ENCODE measurements around the gene RASD2.
"Not testable (repeated sequence)": the region's sequence is repeated elsewhere in the genome, so short reads cannot be mapped to it uniquely, and the experiment has no call there.

The RASD2 gene

GRCh38 chr22:35510481-35510934, 30.1 kb upstream of the RASD2 start:
- TF ChIP-seq ZNF274 (IDR thresholded peaks at IDR 0.05; ENCODE audit: low read depth, low read length): no peak

GRCh38 chr22:35510951-35511350, 29.7 kb upstream of the RASD2 start:
- no peak for TF ChIP-seq ZNF274 (IDR thresholded peaks at IDR 0.05; ENCODE audit: low read depth, low read length)
- no peak overlapping the region for H3K4me3 ChIP-seq (ENCODE audit: low read length)

More at GRCh38 chr22:35510481-35510934, 30.1 kb upstream of the RASD2 start:
- no peak overlapping the region for H3K4me3 ChIP-seq (ENCODE audit: low read length)

DNA sequence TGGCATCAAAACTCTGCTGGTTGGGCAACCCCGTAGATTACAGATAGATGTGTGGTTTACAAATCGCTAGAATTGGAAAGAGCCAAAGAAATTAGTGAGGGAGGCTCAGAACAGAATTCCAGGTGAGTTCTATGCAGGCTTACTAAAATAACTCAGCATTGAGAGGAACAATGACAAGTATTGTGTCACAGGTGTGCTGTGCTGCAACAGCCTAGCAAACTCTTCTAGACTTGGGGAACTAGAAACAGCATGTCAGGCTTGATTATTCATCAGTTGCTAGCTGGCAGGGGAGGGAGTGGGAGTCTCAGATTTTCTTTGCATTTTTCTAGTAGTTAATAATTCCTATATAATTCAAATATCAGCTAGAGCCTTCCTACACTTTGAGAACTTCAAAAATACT, 26.3 kb upstream of the RASD2 start:
- TF ChIP-seq ZNF274 (IDR thresholded peaks at IDR 0.05; ENCODE audit: low read depth, low read length): no peak
- no peak overlapping the region for H3K4me3 ChIP-seq (ENCODE audit: low read length)

GRCh38 chr22:35515952-35516351, 24.7 kb upstream of the RASD2 start:
- not testable (repeated sequence) for H3K4me3 ChIP-seq (ENCODE audit: low read length)

GRCh38 chr22:35516723-35517122, 23.9 kb upstream of the RASD2 start:
- no peak overlapping the region for H3K4me3 ChIP-seq (ENCODE audit: low read length)
- no peak for TF ChIP-seq ZNF274 (IDR thresholded peaks at IDR 0.05; ENCODE audit: low read depth, low read length)

- TF ChIP-seq ZNF274 (IDR thresholded peaks at IDR 0.05; ENCODE audit: low read depth, low read length): no peak
- H3K4me3 ChIP-seq (ENCODE audit: low read length): no peak overlapping the region
Measured at GRCh38 chr22:35517207-35517606, 23.4 kb upstream of the RASD2 start.

- H3K4me3 ChIP-seq (ENCODE audit: low read length): no peak overlapping the region
- TF ChIP-seq ZNF274 (IDR thresholded peaks at IDR 0.05; ENCODE audit: low read depth, low read length): no peak
Measured at GRCh38 chr22:35517769-35518530, 22.7 kb upstream of the RASD2 start.

- TF ChIP-seq ZNF274 (IDR thresholded peaks at IDR 0.05; ENCODE audit: low read depth, low read length): no peak
- no peak overlapping the region for H3K4me3 ChIP-seq (ENCODE audit: low read length)
Measured at GRCh38 chr22:35518811-35519210, 21.8 kb upstream of the RASD2 start.

DNA sequence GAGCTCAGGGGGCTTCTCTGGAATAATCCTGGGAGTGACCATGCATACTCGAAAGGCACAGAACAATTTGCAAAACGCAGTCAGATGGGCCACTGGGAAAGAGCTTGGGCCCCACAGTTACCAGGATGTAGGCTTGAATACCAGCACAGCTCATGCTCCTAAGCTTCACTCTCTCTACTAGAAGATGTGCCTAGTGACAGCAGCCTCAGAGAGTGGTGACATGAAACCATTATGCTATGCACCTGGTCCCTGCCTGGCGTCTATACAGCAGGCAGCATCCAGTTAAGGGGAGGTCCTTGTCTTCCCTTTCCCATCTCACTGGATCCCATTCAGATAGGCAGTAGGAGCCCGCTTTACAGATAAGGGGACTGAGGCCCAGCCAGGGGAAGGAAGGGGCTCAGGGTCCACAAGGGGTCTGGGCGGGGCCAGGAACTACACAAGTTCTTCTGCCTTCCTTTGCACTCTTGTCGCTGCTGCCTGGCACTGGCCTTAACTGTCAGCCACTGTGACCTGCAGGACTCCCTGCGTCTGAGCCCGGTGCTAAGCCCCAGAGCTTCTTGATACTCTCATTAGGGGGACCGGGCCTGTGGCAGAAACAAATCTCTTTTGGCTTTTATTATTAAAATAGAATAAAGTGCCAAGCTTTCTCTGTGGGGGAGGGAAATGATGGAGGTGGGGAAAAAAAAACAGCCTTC, 21.2 kb upstream of the RASD2 start:
- TF ChIP-seq ZNF274 (IDR thresholded peaks at IDR 0.05; ENCODE audit: low read depth, low read length): no peak
- H3K4me3 ChIP-seq (ENCODE audit: low read length): no peak overlapping the region

- no peak for TF ChIP-seq ZNF274 (IDR thresholded peaks at IDR 0.05; ENCODE audit: low read depth, low read length)
- no peak overlapping the region for H3K4me3 ChIP-seq (ENCODE audit: low read length)
Measured at GRCh38 chr22:35521358-35522224, 19.0 kb upstream of the RASD2 start.

GRCh38 chr22:35522225-35523149, 18.1 kb upstream of the RASD2 start:
- TF ChIP-seq ZNF274 (IDR thresholded peaks at IDR 0.05; ENCODE audit: low read depth, low read length): no peak

DNA sequence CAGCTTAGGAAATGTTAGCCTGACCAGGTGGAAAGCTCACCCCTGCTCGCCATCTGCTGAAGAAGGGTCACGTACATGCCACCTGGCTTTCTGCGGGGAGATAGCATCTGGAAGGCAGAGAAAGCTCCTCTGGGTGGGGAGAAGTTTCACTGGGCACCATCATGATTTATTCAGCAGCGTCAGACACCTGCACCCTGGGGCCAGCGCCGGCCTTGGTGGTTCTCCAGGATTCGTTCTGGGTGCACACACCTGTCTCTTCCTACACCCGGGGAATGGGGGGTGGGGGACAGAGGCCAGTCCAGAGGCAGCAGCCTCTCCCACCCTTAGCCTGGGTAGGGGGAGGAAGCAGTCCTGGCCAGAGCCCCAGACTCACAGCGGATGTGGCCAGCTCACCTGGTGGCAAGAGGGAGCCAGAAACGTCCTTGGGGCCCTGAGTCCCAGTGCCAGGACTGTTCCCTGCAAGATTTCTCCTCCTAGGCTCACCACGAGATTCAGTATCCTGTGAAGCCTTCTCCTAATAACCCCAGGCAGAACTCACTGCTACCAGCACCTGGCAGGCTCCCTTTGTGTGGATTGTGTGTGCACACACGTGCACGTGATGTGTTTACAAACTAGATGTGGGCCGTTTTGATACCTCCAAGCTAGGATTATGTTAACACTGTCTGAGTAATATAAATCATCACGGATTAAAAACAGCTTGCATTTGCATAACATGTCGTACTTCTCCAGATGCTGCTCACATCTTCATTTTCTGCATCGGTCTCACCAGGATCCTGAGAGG, 17.3 kb upstream of the RASD2 start:
- H3K4me3 ChIP-seq (ENCODE audit: low read length): no peak overlapping the region
- no peak for TF ChIP-seq ZNF274 (IDR thresholded peaks at IDR 0.05; ENCODE audit: low read depth, low read length)

More at GRCh38 chr22:35522225-35523149, 18.1 kb upstream of the RASD2 start:
- no peak overlapping the region for H3K4me3 ChIP-seq (ENCODE audit: low read length)

Data from GM08714 (cell line).